ENCODE results near the gene NAT9.

NAT9 gene

DNA sequence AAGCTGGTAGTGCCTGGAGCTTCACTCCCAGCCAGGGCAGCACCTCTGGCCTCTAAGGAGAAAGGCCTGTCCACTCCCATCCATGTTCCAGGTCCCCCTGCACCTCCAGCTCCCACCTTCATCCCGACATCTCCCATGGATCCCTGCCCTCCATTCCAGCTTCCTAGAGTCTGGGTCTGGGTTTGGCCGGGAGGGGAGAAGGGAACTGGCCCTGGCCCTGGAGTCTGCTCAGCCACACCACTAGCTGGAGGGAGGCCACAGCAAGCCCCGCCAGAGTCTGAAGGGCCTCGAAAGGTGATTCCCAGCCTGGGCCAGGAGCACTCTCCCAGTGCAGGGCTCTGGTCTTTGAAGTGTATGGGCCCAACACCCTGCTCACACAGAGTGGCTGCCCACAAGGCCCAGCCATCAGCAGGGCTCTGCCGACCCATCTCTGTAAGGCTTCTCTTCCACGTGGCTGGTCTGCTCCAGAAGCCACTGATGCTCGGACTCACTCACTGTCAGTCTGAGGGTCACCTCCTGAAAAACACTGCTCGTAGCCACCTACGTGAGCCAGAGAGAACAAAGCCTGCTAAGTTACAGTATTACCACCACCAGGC, 4.7 kb downstream of the NAT9 start (continued):
- TF ChIP-seq RARB (CRISPR knock-in tag; IDR thresholded peaks at IDR 0.05) = no peak

- peak; percentile 78 for ATAC-seq
These were observed 5.4 kb downstream of the NAT9 start for GRCh38 chr17:74770498-74771318.

GRCh38 chr17:74769856-74770497, 6.2 kb downstream of the NAT9 start:
- no peak for TF ChIP-seq ISL1 (CRISPR knock-in tag; IDR thresholded peaks at IDR 0.05)
- no peak for TF ChIP-seq ZFP30 (CRISPR knock-in tag; IDR thresholded peaks at IDR 0.05)
- TF ChIP-seq ARNTL (CRISPR knock-in tag; IDR thresholded peaks at IDR 0.05; ENCODE audit: borderline replicate concordance, low read depth) = no peak
- TF ChIP-seq SNAI2 (CRISPR knock-in tag; IDR thresholded peaks at IDR 0.05) = no peak
- TF ChIP-seq CSRNP3 (CRISPR knock-in tag; IDR thresholded peaks at IDR 0.05) = no peak
- TF ChIP-seq ZC3H10 (CRISPR knock-in tag; IDR thresholded peaks at IDR 0.05) = no peak
- TF ChIP-seq PATZ1 (CRISPR knock-in tag; IDR thresholded peaks at IDR 0.05; ENCODE audit: borderline replicate concordance) = no peak
- no peak for TF ChIP-seq ZFP3 (CRISPR knock-in tag; IDR thresholded peaks at IDR 0.05)
- TF ChIP-seq, protein P1, sequence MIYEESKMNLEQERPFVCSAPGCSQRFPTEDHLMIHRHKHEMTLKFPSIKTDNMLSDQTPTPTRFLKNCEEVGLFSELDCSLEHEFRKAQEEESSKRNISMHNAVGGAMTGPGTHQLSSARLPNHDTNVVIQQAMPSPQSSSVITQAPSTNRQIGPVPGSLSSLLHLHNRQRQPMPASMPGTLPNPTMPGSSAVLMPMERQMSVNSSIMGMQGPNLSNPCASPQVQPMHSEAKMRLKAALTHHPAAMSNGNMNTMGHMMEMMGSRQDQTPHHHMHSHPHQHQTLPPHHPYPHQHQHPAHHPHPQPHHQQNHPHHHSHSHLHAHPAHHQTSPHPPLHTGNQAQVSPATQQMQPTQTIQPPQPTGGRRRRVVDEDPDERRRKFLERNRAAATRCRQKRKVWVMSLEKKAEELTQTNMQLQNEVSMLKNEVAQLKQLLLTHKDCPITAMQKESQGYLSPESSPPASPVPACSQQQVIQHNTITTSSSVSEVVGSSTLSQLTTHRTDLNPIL (CRISPR knock-in tag; IDR thresholded peaks at IDR 0.05; ENCODE audit: low read depth) = no peak
- TF ChIP-seq CSDC2 (CRISPR knock-in tag; IDR thresholded peaks at IDR 0.05) = no peak
- no peak for TF ChIP-seq ZNF8 (CRISPR knock-in tag; IDR thresholded peaks at IDR 0.05)
- TF ChIP-seq, protein P2, sequence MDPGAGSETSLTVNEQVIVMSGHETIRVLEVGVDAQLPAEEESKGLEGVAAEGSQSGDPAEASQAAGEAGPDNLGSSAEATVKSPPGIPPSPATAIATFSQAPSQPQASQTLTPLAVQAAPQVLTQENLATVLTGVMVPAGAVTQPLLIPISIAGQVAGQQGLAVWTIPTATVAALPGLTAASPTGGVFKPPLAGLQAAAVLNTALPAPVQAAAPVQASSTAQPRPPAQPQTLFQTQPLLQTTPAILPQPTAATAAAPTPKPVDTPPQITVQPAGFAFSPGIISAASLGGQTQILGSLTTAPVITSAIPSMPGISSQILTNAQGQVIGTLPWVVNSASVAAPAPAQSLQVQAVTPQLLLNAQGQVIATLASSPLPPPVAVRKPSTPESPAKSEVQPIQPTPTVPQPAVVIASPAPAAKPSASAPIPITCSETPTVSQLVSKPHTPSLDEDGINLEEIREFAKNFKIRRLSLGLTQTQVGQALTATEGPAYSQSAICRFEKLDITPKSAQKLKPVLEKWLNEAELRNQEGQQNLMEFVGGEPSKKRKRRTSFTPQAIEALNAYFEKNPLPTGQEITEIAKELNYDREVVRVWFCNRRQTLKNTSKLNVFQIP (CRISPR knock-in tag; IDR thresholded peaks at IDR 0.05; ENCODE audit: borderline replicate concordance, low read depth) = no peak
- no peak for ATAC-seq

More at GRCh38 chr17:74770498-74771318, 5.4 kb downstream of the NAT9 start:
- TF ChIP-seq ZFP3 (CRISPR knock-in tag; IDR thresholded peaks at IDR 0.05) (no peak), CSRNP3 (CRISPR knock-in tag; IDR thresholded peaks at IDR 0.05) (no peak), GLIS3 (CRISPR knock-in tag; IDR thresholded peaks at IDR 0.05) (0 out of 2 replicates have a peak, but pooled peaks have one; percentile 22)
- TF ChIP-seq, protein P2 (CRISPR knock-in tag; IDR thresholded peaks at IDR 0.05; ENCODE audit: borderline replicate concordance, low read depth) = no peak

DNA sequence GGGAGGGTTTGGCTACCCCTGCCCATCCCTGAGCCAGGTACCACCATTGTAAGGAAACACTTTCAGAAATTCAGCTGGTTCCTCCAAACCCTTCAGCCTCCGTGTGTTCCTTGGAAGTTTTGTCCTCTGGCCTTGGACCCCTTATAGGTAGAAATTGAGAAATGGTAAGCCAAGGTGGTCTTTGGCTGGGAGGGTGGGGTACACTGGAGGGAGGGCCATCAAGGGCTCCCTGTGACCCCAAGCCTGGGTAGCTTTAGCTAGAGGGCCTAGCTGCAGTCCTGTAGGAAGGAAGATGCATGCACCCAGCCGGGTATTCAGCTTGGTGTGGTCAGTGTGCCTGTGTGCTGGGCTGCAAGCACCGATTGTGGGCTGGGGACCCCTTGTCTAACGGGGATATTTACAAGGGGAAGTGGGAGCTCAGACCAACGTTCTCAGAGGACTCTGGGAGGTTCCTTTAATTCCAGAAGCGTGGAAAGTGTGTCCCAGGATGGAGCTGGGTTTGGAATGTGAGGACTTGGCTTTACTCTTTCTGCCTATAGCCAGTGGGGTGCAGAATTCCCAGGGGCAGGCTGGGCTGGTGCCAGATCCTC, 6.8 kb downstream of the NAT9 start:
- ATAC-seq = no peak
- no peak for TF ChIP-seq PPARA (CRISPR knock-in tag; IDR thresholded peaks at IDR 0.05; ENCODE audit: borderline replicate concordance)
- no peak for TF ChIP-seq ZC3H10 (CRISPR knock-in tag; IDR thresholded peaks at IDR 0.05)
- no peak for TF ChIP-seq ZNF8 (CRISPR knock-in tag; IDR thresholded peaks at IDR 0.05)
- TF ChIP-seq, protein P3, sequence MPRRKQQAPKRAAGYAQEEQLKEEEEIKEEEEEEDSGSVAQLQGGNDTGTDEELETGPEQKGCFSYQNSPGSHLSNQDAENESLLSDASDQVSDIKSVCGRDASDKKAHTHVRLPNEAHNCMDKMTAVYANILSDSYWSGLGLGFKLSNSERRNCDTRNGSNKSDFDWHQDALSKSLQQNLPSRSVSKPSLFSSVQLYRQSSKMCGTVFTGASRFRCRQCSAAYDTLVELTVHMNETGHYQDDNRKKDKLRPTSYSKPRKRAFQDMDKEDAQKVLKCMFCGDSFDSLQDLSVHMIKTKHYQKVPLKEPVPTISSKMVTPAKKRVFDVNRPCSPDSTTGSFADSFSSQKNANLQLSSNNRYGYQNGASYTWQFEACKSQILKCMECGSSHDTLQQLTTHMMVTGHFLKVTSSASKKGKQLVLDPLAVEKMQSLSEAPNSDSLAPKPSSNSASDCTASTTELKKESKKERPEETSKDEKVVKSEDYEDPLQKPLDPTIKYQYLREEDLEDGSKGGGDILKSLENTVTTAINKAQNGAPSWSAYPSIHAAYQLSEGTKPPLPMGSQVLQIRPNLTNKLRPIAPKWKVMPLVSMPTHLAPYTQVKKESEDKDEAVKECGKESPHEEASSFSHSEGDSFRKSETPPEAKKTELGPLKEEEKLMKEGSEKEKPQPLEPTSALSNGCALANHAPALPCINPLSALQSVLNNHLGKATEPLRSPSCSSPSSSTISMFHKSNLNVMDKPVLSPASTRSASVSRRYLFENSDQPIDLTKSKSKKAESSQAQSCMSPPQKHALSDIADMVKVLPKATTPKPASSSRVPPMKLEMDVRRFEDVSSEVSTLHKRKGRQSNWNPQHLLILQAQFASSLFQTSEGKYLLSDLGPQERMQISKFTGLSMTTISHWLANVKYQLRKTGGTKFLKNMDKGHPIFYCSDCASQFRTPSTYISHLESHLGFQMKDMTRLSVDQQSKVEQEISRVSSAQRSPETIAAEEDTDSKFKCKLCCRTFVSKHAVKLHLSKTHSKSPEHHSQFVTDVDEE (CRISPR knock-in tag; IDR thresholded peaks at IDR 0.05) = no peak
- no peak for TF ChIP-seq ARNTL (CRISPR knock-in tag; IDR thresholded peaks at IDR 0.05; ENCODE audit: borderline replicate concordance, low read depth)
- no peak for TF ChIP-seq PATZ1 (CRISPR knock-in tag; IDR thresholded peaks at IDR 0.05; ENCODE audit: borderline replicate concordance)
